Muscle layer of duodenum (tissue), 2 donors: ENCODE data around the gene ELK1.
A peak's percentile ranks its signal among the peaks of the same experiment; 100 is the strongest.

Source experiments
- H3K27ac ChIP-seq: one replicate; pipeline ENCODE4 v1.7.0; 2013; ENCODE audit warnings: mild to moderate bottlenecking, low read length
- H3K27me3 ChIP-seq: one replicate; pipeline ENCODE4 v1.7.0; 2013; ENCODE audit warnings: low read depth, mild to moderate bottlenecking, control low read depth, low read length
- H3K36me3 ChIP-seq, 2 donors: one replicate each; pipeline ENCODE4 v1.7.0; 2013; ENCODE audit warnings: low read length in 2 of 2, control low read depth in 1 of 2, mild to moderate bottlenecking in 1 of 2; ENCODE audit not compliant: insufficient read depth in 2 of 2, control insufficient read depth in 1 of 2
- H3K4me1 ChIP-seq, 2 donors: one replicate each; pipeline ENCODE4 v1.7.0; 2013; ENCODE audit warnings: low read length in 2 of 2, mild to moderate bottlenecking in 2 of 2, control low read depth in 1 of 2, moderate library complexity in 1 of 2; ENCODE audit not compliant: insufficient read depth in 2 of 2, control insufficient read depth in 1 of 2
- H3K4me3 ChIP-seq, 2 donors: one replicate each; pipeline ENCODE4 v1.7.0; 2013; ENCODE audit warnings: low read length in 2 of 2, low read depth in 1 of 2, mild to moderate bottlenecking in 1 of 2
- H3K9me3 ChIP-seq, 2 donors: one replicate each; pipeline ENCODE4 v1.7.0; 2013; ENCODE audit warnings: low read length in 2 of 2, control low read depth in 1 of 2, mild to moderate bottlenecking in 1 of 2; ENCODE audit not compliant: control insufficient read depth in 1 of 2
- donor health status: healthy.

The ELK1 gene

GRCh38 chrX:47662144-47662657 lies 11.8 kb upstream of the ELK1 start:
- Histone ChIP-seq H3K27me3 (no peaks in the 10 kb centered on the region), H3K4me3 (no peak overlapping the region), H3K4me1 (no peaks in the 10 kb centered on the region), H3K9me3 (no peaks in the 10 kb centered on the region), H3K27ac (no peak overlapping the region), H3K36me3 (peaks cover 4 to 5% of the 10 kb centered on the region in 2 donors)

GRCh38 chrX:47661539-47661938 lies 11.2 kb upstream of the ELK1 start:
- Histone ChIP-seq H3K27me3 (no peaks in the 10 kb centered on the region), H3K4me1 (no peaks in the 10 kb centered on the region), H3K27ac (no peak overlapping the region), H3K4me3 (no peak overlapping the region), H3K36me3 (peaks cover 10 to 11% of the 10 kb centered on the region in 2 donors), H3K9me3 (no peaks in the 10 kb centered on the region)

- H3K9me3 ChIP-seq, result no peaks in the 10 kb centered on the region
- peaks cover 11 to 24% of the 10 kb centered on the region in 2 donors for H3K36me3 ChIP-seq
- H3K4me1 ChIP-seq, result no peaks in the 10 kb centered on the region
- no peaks in the 10 kb centered on the region for H3K27me3 ChIP-seq
- peak overlapping the region; percentile 92 for H3K27ac ChIP-seq
- H3K4me3 ChIP-seq, result peak overlapping the region; percentile 61 to 63
Observed at GRCh38 chrX:47659421-47659726, 9.0 kb upstream of the ELK1 start.

GRCh38 chrX:47658684-47659420 lies 8.5 kb upstream of the ELK1 start, which contains the start of gene UXT:
TSS of gene UXT (minus strand) at chrX:47659180. CDS start at chrX:47658927, 253 bp downstream.
- Histone ChIP-seq H3K4me3 (peak within 1 kb of the TSS; percentile 63 to 76), H3K4me1 (no peaks in the 10 kb centered on the region), H3K9me3 (no peaks in the 10 kb centered on the region), H3K27me3 (no peaks in the 10 kb centered on the region), H3K27ac (peak within 1 kb of the TSS; percentile 92), H3K36me3 (peaks cover 11 to 25% of the 10 kb centered on the region in 2 donors)

- Histone ChIP-seq H3K9me3 (no peaks in the 10 kb centered on the region), H3K27me3 (no peaks in the 10 kb centered on the region), H3K4me3 (peak overlapping the region; percentile 63 to 76), H3K4me1 (no peaks in the 10 kb centered on the region), H3K27ac (peak overlapping the region; percentile 92), H3K36me3 (peaks cover 11 to 31% of the 10 kb centered on the region in 2 donors)
Observed at GRCh38 chrX:47658301-47658683, 7.9 kb upstream of the ELK1 start.

- H3K4me1 ChIP-seq, result peaks cover 0 to 19% of the 10 kb centered on the region in 2 donors
- no peaks in the 10 kb centered on the region for H3K27me3 ChIP-seq
- peaks cover 0 to 25% of the 10 kb centered on the region in 2 donors for H3K36me3 ChIP-seq
- peak overlapping the region; percentile 60 for H3K27ac ChIP-seq
- H3K9me3 ChIP-seq, result no peaks in the 10 kb centered on the region
- H3K4me3 ChIP-seq, result peak overlapping the region; percentile 51 to 62
Observed at GRCh38 chrX:47651043-47651905, 911 bp upstream of the ELK1 start.

- peak overlapping the region; percentile 54 to 71 for H3K4me3 ChIP-seq
- no peak overlapping the region for H3K27ac ChIP-seq
- H3K9me3 ChIP-seq, result no peaks in the 10 kb centered on the region
- H3K4me1 ChIP-seq, result peaks cover 0 to 19% of the 10 kb centered on the region in 2 donors
- H3K27me3 ChIP-seq, result no peaks in the 10 kb centered on the region
- peaks cover 0 to 14% of the 10 kb centered on the region in 2 donors for H3K36me3 ChIP-seq
Observed at GRCh38 chrX:47649781-47650163, 591 bp downstream of the ELK1 start.

- Histone ChIP-seq H3K4me3 (peak overlapping the region; percentile 35 to 54), H3K36me3 (peaks cover 0 to 14% of the 10 kb centered on the region in 2 donors), H3K27me3 (no peaks in the 10 kb centered on the region), H3K4me1 (peaks cover 0 to 22% of the 10 kb centered on the region in 2 donors), H3K9me3 (no peaks in the 10 kb centered on the region), H3K27ac (no peak overlapping the region)
Observed at GRCh38 chrX:47649271-47649670, 1.1 kb downstream of the ELK1 start.

GRCh38 chrX:47648376-47648775 lies 2.0 kb downstream of the ELK1 start:
- H3K36me3 ChIP-seq, result peaks cover 0 to 7% of the 10 kb centered on the region in 2 donors
- H3K9me3 ChIP-seq, result no peaks in the 10 kb centered on the region
- no peak overlapping the region for H3K4me3 ChIP-seq
- H3K4me1 ChIP-seq, result peaks cover 0 to 22% of the 10 kb centered on the region in 2 donors
- H3K27me3 ChIP-seq, result no peaks in the 10 kb centered on the region
- H3K27ac ChIP-seq, result no peak overlapping the region

- H3K4me1 ChIP-seq, result peaks cover 0 to 22% of the 10 kb centered on the region in 2 donors
- no peak overlapping the region for H3K4me3 ChIP-seq
- H3K36me3 ChIP-seq, result peaks cover 0 to 7% of the 10 kb centered on the region in 2 donors
- H3K27me3 ChIP-seq, result no peaks in the 10 kb centered on the region
- H3K27ac ChIP-seq, result no peak overlapping the region
- no peaks in the 10 kb centered on the region for H3K9me3 ChIP-seq
Observed at GRCh38 chrX:47646636-47647035, 3.7 kb downstream of the ELK1 start.

- Histone ChIP-seq H3K4me1 (peaks cover 0 to 16% of the 10 kb centered on the region in 2 donors), H3K27ac (no peak overlapping the region), H3K9me3 (no peaks in the 10 kb centered on the region), H3K27me3 (no peaks in the 10 kb centered on the region), H3K4me3 (no peak overlapping the region), H3K36me3 (peaks cover 4 to 15% of the 10 kb centered on the region in 2 donors)
Observed at GRCh38 chrX:47645530-47645929, 4.8 kb downstream of the ELK1 start.
